Choroid plexus epithelial cell (primary cell): ENCODE results near the gene UBE2L3.

Experiments
- DNase-seq: peaks from one replicate; pipeline ENCODE4 v3.0.0-alpha.2; 2010; ENCODE audit warnings: low read depth
- H3K4me3 ChIP-seq: 2 replicates; pipeline ENCODE4 v1.5.1; 2011; ENCODE audit warnings: low read depth, mild to moderate bottlenecking, control low read depth, low read length, moderate library complexity
- CTCF ChIP-seq: conservative IDR thresholded peaks from 2 replicates; pipeline ENCODE4 v1.5.1; 2011; ENCODE audit warnings: low read depth, mild to moderate bottlenecking, control low read depth, inconsistent platforms, low read length, moderate library complexity

Gene UBE2L3

GRCh38 chr22:21657020-21657359, 89.5 kb downstream of the UBE2L3 start:
- TF ChIP-seq CTCF: no peak
- DNase-seq: no peak
- H3K4me3 ChIP-seq: peak overlapping the region; percentile 46

DNA sequence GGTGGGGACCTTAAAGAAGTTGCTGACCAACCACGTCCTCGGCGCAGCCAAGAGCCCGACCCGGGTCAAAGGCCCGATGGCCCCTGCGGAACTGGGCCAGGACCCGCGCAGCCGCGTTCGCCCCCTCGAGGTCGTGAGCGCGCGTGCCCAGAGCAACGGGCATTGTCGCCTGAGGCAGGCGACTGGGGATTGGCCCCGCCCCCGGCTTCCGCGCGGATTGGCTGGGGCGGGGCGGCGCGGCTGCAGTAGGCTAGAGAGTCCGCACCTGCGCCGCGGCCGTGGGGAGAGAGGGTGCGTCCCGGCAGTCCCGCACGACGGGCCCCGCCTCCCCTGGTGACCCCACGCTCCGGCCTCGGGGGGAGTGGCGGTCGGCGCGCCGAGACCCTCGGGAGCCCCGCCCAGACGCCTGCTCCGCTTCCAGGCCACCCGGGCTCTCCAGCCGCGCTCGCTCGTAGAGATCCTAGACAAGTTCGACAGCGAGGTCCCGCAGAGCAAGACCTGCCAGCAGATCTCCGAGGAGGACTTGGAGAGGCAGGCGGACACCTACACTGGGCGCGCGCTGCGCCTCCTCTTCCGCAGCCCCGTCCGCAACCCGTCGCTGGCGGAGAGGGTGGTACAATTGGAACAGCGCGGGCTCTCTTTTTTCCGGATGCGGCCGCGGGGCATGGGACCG, 90.0 kb downstream of the UBE2L3 start:
- no peak for DNase-seq

GRCh38 chr22:21659864-21660525, 92.5 kb downstream of the UBE2L3 start:
- TF ChIP-seq CTCF: no peak

More for the DNA sequence above, 90.0 kb downstream of the UBE2L3 start:
- TF ChIP-seq CTCF: no peak
- H3K4me3 ChIP-seq: peak overlapping the region; percentile 46

DNA sequence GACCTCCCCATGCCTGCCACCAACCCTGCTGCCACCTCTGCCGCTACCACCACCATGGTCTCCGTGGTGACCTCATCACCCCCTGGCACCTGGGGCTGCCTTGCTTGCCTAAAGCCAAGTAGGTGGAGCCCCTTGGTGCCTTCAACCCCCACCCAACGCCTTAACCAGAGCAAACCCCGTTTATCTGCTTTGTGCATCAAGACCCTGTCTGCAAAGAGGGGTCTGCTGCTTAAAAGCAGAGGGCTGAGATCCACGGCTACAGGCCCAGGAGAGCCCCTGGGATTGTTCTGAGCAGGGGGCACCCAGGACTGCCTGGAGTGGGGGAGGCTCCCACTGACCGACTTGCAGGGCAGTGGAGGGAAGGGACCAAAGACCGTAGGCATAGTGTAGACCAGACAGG, 93.4 kb downstream of the UBE2L3 start:
- TF ChIP-seq CTCF: no peak
- no peak overlapping the region for H3K4me3 ChIP-seq
- DNase-seq: no peak

More at GRCh38 chr22:21659864-21660525, 92.5 kb downstream of the UBE2L3 start:
- no peak overlapping the region for H3K4me3 ChIP-seq
- DNase-seq: no peak

DNA sequence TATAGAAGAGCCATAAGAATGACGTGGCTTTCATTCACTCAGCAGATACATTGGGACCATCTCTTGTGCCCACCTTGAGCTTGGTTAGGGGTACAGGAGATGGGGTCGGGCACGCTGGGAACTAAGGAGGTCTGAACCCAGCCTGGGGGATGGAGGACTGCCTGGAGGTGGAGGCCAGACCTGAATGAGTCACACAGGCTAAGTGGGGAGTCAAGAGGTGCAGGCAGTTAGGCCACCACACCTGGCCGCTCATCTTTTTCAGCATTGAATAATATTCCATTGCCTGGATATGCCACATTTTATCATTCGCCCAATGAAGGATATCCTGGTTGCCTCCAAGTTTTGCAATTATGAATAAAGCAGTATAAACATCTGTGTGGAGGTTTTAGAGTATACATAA, 94.5 kb downstream of the UBE2L3 start:
- H3K4me3 ChIP-seq: no peak overlapping the region
- DNase-seq: no peak
- no peak for TF ChIP-seq CTCF

DNA sequence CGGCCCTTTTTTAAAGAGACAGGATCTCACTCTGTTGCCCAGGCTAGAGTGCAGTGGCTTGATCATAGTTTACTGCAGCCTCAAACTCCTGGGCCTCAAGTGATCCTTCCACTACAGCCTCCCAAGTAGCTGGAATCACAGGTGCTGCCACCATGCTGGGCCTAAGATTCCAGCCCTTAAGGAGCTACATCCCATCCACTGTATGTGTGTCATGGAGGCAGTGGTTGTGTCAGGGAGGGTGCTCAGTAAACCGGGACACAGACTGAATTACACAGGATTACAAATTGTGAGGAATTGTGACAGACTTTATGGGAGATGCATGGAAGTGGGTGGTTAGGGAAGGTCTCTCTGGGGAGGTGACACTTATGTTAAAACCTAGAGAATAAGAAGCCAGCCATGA, 96.2 kb downstream of the UBE2L3 start:
- no peak for TF ChIP-seq CTCF
- no peak overlapping the region for H3K4me3 ChIP-seq
- no peak for DNase-seq
